Keratinocyte (primary cell): ENCODE data around the gene UBE2N.

Source experiments
- EZH2 ChIP-seq: IDR thresholded peaks from one replicate; pipeline ENCODE4 v1.6.1; 2012; ENCODE audit warnings: inconsistent platforms, mild to moderate bottlenecking, low read length, moderate library complexity
- TF ChIP-seq, protein P1 (sequence below), 3 experiments: IDR thresholded peaks in 1 of 3; conservative IDR thresholded peaks in 1 of 3; optimal IDR thresholded peaks in 1 of 3; 2 replicates in 2 of 3; 3 replicates in 1 of 3; pipeline versions ENCODE3 to v1.5.1; 2011; ENCODE audit warnings: low read length in 3 of 3, mild to moderate bottlenecking in 3 of 3, moderate library complexity in 2 of 3, control low read depth in 1 of 3, inconsistent platforms in 1 of 3; ENCODE audit not compliant: insufficient read depth in 2 of 3; ENCODE audit errors: extremely low read depth in 1 of 3

DNA sequence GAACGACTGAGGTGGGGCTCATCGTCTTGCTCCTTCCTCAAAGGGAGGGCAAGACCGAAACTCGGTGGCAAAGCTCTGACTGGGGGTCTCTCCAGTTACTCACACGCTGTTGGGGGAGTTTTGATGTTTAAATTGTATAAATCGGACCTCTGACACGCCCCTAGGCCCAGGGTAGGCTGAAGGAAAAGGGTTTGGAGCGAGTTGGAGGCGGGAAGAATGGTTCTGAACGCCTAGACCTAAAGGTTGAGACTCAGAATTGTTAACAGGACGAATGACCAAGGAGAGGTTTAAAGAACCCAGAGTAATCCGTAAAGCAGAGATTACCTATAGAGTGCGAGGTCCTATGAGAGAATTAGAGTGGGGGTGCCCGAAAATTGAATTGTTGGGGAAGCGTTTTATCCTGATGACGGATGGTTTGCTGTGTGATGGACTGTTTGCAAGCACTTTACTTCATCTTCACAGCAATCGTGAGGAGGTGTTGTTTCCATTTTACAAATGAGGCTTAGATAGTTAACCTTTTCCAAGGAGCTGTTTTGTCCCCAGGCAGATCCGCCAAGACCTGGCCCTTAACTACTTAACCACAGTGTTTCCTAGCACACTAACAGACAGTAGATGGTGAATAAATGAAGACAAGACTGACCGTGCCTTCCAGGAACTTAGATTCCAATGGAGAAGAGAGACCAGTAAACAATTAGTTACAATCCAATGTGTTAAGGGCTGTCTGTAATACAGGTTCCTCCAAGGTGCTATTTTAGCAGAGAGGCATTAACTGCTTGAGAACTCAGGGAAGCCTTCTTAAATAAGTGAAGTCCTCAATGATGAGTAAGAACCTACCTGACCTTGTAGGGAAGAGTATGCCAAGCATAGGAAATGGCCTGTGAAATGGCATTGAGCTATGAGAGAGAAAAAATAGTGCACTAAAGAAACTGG lies 929 bp upstream of the UBE2N start:
- TF ChIP-seq EZH2 = no peak
- TF ChIP-seq, protein P1, sequence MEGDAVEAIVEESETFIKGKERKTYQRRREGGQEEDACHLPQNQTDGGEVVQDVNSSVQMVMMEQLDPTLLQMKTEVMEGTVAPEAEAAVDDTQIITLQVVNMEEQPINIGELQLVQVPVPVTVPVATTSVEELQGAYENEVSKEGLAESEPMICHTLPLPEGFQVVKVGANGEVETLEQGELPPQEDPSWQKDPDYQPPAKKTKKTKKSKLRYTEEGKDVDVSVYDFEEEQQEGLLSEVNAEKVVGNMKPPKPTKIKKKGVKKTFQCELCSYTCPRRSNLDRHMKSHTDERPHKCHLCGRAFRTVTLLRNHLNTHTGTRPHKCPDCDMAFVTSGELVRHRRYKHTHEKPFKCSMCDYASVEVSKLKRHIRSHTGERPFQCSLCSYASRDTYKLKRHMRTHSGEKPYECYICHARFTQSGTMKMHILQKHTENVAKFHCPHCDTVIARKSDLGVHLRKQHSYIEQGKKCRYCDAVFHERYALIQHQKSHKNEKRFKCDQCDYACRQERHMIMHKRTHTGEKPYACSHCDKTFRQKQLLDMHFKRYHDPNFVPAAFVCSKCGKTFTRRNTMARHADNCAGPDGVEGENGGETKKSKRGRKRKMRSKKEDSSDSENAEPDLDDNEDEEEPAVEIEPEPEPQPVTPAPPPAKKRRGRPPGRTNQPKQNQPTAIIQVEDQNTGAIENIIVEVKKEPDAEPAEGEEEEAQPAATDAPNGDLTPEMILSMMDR (optimal IDR thresholded peaks at IDR 0.05 in 1 of 3, IDR thresholded peaks at IDR 0.05 in 1 of 3, conservative IDR thresholded peaks at IDR 0.05 in 1 of 3; ENCODE audit: extremely low read depth in 1 of 3, insufficient read depth in 2 of 3, low read length in 3 of 3) = no peak
